H9 (cell line): ENCODE data around the gene RERE. TPM values are rescaled to one million over a fixed set of nuclear protein-coding genes. Genes with fewer than 3 reads are reported as not detected.

Source experiments
- DNase-seq: peaks from one replicate; pipeline ENCODE4 v3.0.0-alpha.2; 2017
- H2AFZ ChIP-seq: one replicate; pipeline ENCODE4 v1.6.1; 2013; ENCODE audit warnings: mild to moderate bottlenecking, low read length, control low read depth, moderate library complexity
- H2AK5ac ChIP-seq: 2 replicates; pipeline ENCODE4 v1.6.1; 2013; ENCODE audit warnings: low read length, control low read depth, mixed read lengths; ENCODE audit not compliant: insufficient read length
- H2BK120ac ChIP-seq: one replicate; pipeline ENCODE4 v1.6.1; 2013; ENCODE audit warnings: low read depth, mild to moderate bottlenecking, low read length, control low read depth, inconsistent platforms; ENCODE audit not compliant: poor library complexity, severe bottlenecking
- H2BK12ac ChIP-seq: 2 replicates; pipeline ENCODE4 v1.6.1; 2013; ENCODE audit warnings: low read length, control low read depth, mixed read lengths, low read depth; ENCODE audit not compliant: insufficient read length
- H2BK15ac ChIP-seq: 2 replicates; pipeline ENCODE4 v1.6.1; 2013; ENCODE audit warnings: low read depth, low read length, control low read depth
- H2BK20ac ChIP-seq: one replicate; pipeline ENCODE4 v1.6.1; 2013; ENCODE audit warnings: low read depth, mild to moderate bottlenecking, low read length, control low read depth, inconsistent platforms; ENCODE audit not compliant: poor library complexity, severe bottlenecking
- H2BK5ac ChIP-seq: 2 replicates; pipeline ENCODE4 v1.6.1; 2013; ENCODE audit warnings: low read length, control low read depth, mixed read lengths; ENCODE audit not compliant: insufficient read length
- H3K14ac ChIP-seq: 2 replicates; pipeline ENCODE4 v1.6.1; 2013; ENCODE audit warnings: low read length, control low read depth; ENCODE audit not compliant: insufficient read depth
- H3K18ac ChIP-seq: 2 replicates; pipeline ENCODE4 v1.6.1; 2013; ENCODE audit warnings: low read depth, mild to moderate bottlenecking, mixed read lengths, low read length, control low read depth; ENCODE audit not compliant: insufficient read length
- H3K23ac ChIP-seq: 2 replicates; pipeline ENCODE4 v1.6.1; 2013; ENCODE audit warnings: low read length, control low read depth, mixed read lengths, low read depth; ENCODE audit not compliant: insufficient read length
- H3K23me2 ChIP-seq: 2 replicates; pipeline ENCODE4 v1.6.1; 2013; ENCODE audit warnings: low read depth, mild to moderate bottlenecking, mixed read lengths, low read length, control low read depth; ENCODE audit not compliant: insufficient read length, poor library complexity, severe bottlenecking
- H3K27ac ChIP-seq: 2 replicates; pipeline ENCODE4 v1.5.1; 2013; ENCODE audit warnings: low read length, control low read depth, mixed read lengths, low read depth; ENCODE audit not compliant: insufficient read length
- H3K27me3 ChIP-seq: 2 replicates; pipeline ENCODE4 v1.6.1; 2013; ENCODE audit warnings: low read length, control low read depth, inconsistent platforms; ENCODE audit not compliant: insufficient read depth
- H3K4ac ChIP-seq: 2 replicates; pipeline ENCODE4 v1.6.1; 2013; ENCODE audit warnings: low read depth, mild to moderate bottlenecking, control low read depth, inconsistent platforms, low read length, moderate library complexity
- H3K4me1 ChIP-seq: 2 replicates; pipeline ENCODE4 v1.6.1; 2013; ENCODE audit warnings: low read length, control low read depth, inconsistent platforms; ENCODE audit not compliant: insufficient read depth
- H3K4me2 ChIP-seq: 2 replicates; pipeline ENCODE4 v1.6.1; 2013; ENCODE audit warnings: low read length, control low read depth, mixed read lengths; ENCODE audit not compliant: insufficient read length, insufficient read depth
- H3K56ac ChIP-seq: 2 replicates; pipeline ENCODE4 v1.6.1; 2013; ENCODE audit warnings: low read depth, mild to moderate bottlenecking, mixed read lengths, low read length, control low read depth; ENCODE audit not compliant: insufficient read length
- H3K79me1 ChIP-seq: 2 replicates; pipeline ENCODE4 v1.6.1; 2013; ENCODE audit warnings: low read depth, mild to moderate bottlenecking, moderate library complexity, low read length, control low read depth, inconsistent platforms; ENCODE audit not compliant: insufficient read depth, poor library complexity, severe bottlenecking
- H3K79me2 ChIP-seq: 2 replicates; pipeline ENCODE4 v1.6.1; 2013; ENCODE audit warnings: low read length, control low read depth, inconsistent platforms; ENCODE audit not compliant: insufficient read depth
- H3K9ac ChIP-seq: 2 replicates; pipeline ENCODE4 v1.6.1; 2013; ENCODE audit warnings: low read length, control low read depth, mixed read lengths; ENCODE audit not compliant: insufficient read length; ENCODE audit errors: extremely low read depth
- H3K9me3 ChIP-seq: one replicate; pipeline ENCODE4 v1.6.1; 2013; ENCODE audit warnings: low read depth, low read length, inconsistent platforms; ENCODE audit not compliant: control insufficient read depth
- H3T11ph ChIP-seq: one replicate; pipeline ENCODE4 v1.6.1; 2013; ENCODE audit warnings: mild to moderate bottlenecking, low read length, control low read depth, inconsistent platforms
- H4K20me1 ChIP-seq: one replicate; pipeline ENCODE4 v1.6.1; 2013; ENCODE audit not compliant: control insufficient read depth, insufficient read length, insufficient read depth
- H4K5ac ChIP-seq: 2 replicates; pipeline ENCODE4 v1.6.1; 2013; ENCODE audit warnings: low read depth, mild to moderate bottlenecking, mixed read lengths, low read length, control low read depth; ENCODE audit not compliant: insufficient read length
- H4K8ac ChIP-seq: replicated peaks from 2 replicates; pipeline ENCODE4 v1.6.1; 2013; ENCODE audit warnings: low read length, control low read depth, mixed read lengths, low read depth; ENCODE audit not compliant: insufficient read length
- H4K91ac ChIP-seq: 2 replicates; pipeline ENCODE4 v1.6.1; 2013; ENCODE audit warnings: low read depth, mild to moderate bottlenecking, moderate library complexity, mixed read lengths, low read length, control low read depth; ENCODE audit not compliant: insufficient read length
- H3K27ac Mint-ChIP-seq, 3 experiments: 2 replicates in 2 of 3; 3 replicates in 1 of 3; pipeline ENCODE4 v1.8.0; 2020 to 2021; ENCODE audit warnings: mixed read lengths in 3 of 3, mild to moderate bottlenecking in 1 of 3, moderate library complexity in 1 of 3
- H3K27me3 Mint-ChIP-seq: 2 replicates; pipeline ENCODE4 v1.8.0; 2021; ENCODE audit warnings: low read depth, mild to moderate bottlenecking, moderate library complexity, mixed read lengths
- H3K36me3 Mint-ChIP-seq, 3 experiments: 2 replicates in 2 of 3; 3 replicates in 1 of 3; pipeline ENCODE4 v1.8.0; 2020 to 2021; ENCODE audit warnings: low read depth in 3 of 3, mixed read lengths in 3 of 3; ENCODE audit not compliant: insufficient read depth in 1 of 3
- H3K4me1 Mint-ChIP-seq, 2 experiments: 2 replicates each; pipeline ENCODE4 v1.8.0; 2020; ENCODE audit warnings: mixed read lengths in 2 of 2
- H3K4me3 Mint-ChIP-seq, 2 experiments: 2 replicates in 1 of 2; 3 replicates in 1 of 2; pipeline ENCODE4 v1.8.0; 2020 to 2021; ENCODE audit warnings: mild to moderate bottlenecking in 2 of 2, mixed read lengths in 2 of 2, moderate library complexity in 1 of 2
- H3K9me3 Mint-ChIP-seq, 2 experiments: 2 replicates in 1 of 2; 3 replicates in 1 of 2; pipeline ENCODE4 v1.8.0; 2020; ENCODE audit warnings: mild to moderate bottlenecking in 2 of 2, mixed read lengths in 2 of 2, moderate library complexity in 1 of 2
- total RNA-seq: library from RNA; stranded (reverse); gene quantifications from 2 replicates; pipeline ENCODE4 v1.2.1, GENCODE V29; 2021
- TF ChIP-seq, protein P1 (sequence below): fragments of 200-600 bp; sonication (generic); conservative IDR thresholded peaks from 3 replicates; pipeline ENCODE4 v1.8.0; 2021; ENCODE audit warnings: antibody characterized with exemption, mild to moderate bottlenecking

The RERE gene
- total RNA-seq, 1 experiment from 2014 or later = 103 TPM

DNA sequence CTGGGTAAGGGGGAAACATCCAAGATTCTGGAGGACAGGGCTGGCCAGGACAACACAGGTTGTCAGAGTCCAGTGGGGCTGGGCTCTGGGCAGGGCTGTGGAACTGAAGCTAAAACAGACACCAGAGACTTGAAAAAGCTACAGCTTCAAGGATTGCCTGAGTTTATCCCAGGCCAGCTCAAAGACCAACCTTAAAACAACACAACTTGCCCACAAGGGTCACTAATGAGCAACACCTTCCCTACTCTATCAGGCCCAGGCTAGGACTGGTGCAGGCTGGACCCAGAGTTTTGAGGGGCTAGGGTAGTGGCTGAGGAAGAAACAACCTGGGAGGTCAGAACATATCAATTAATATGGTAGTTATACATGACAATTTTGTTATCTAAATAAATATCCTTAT is 338.9 kb downstream of the RERE start:
- Mint-ChIP-seq H3K27me3 (peaks cover 1% of the 10 kb centered on the region; the same call in 1 of the 2 replicates), H3K4me3 (no peak overlapping the region), H3K9me3 (no peaks in the 10 kb centered on the region), H3K4me1 (peaks cover 42 to 52% of the 10 kb centered on the region in 2 experiments), H3K27ac (peak overlapping the region; percentile 22 to 86 (median 77); a peak in 4 of 7 replicates), H3K36me3 (no peaks in the 10 kb centered on the region; a peak in 1 of 7 replicates)
- Histone ChIP-seq H3K27me3 (no peaks in the 10 kb centered on the region), H2AFZ (no peak overlapping the region), H3K79me2 (no peaks in the 10 kb centered on the region), H3K4me2 (no peak overlapping the region), H2BK120ac (no peak overlapping the region), H3K56ac (no peak overlapping the region), H4K91ac (no peak overlapping the region), H3K18ac (peak overlapping the region; percentile 69), H3K4me1 (peaks cover 3% of the 10 kb centered on the region), H3K27ac (no peak overlapping the region), H3T11ph (no peak overlapping the region), H3K79me1 (peaks cover 6% of the 10 kb centered on the region), H3K23ac (no peak overlapping the region), H2AK5ac (no peak overlapping the region), H2BK12ac (no peak overlapping the region), H2BK5ac (no peak overlapping the region), H2BK20ac (no peak overlapping the region), H3K14ac (no peak overlapping the region), H3K9ac (no peak overlapping the region), H3K9me3 (no peaks in the 10 kb centered on the region), H4K20me1 (no peaks in the 10 kb centered on the region), H3K4ac (no peak overlapping the region), H4K8ac (no peak overlapping the region), H4K5ac (no peak overlapping the region), H2BK15ac (no peak overlapping the region), H3K23me2 (no peaks in the 10 kb centered on the region)
- TF ChIP-seq, protein P1, sequence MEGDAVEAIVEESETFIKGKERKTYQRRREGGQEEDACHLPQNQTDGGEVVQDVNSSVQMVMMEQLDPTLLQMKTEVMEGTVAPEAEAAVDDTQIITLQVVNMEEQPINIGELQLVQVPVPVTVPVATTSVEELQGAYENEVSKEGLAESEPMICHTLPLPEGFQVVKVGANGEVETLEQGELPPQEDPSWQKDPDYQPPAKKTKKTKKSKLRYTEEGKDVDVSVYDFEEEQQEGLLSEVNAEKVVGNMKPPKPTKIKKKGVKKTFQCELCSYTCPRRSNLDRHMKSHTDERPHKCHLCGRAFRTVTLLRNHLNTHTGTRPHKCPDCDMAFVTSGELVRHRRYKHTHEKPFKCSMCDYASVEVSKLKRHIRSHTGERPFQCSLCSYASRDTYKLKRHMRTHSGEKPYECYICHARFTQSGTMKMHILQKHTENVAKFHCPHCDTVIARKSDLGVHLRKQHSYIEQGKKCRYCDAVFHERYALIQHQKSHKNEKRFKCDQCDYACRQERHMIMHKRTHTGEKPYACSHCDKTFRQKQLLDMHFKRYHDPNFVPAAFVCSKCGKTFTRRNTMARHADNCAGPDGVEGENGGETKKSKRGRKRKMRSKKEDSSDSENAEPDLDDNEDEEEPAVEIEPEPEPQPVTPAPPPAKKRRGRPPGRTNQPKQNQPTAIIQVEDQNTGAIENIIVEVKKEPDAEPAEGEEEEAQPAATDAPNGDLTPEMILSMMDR = no peak
- DNase-seq = no peak
